ENCODE measurements around the gene KRTAP12-4.
"Not testable (repeated sequence)": the region's sequence is repeated elsewhere in the genome, so short reads cannot be mapped to it uniquely, and the experiment has no call there.

KRTAP12-4 gene

GRCh38 chr21:44666401-44667320 lies 12.2 kb upstream of the KRTAP12-4 start, which contains the start of gene KRTAP12-2:
Gene KRTAP12-2 (minus strand): TSS chr21:44666927. CDS start chr21:44666886, 41 bp downstream.
- no peak for ATAC-seq

GRCh38 chr21:44664691-44665090 lies 10.2 kb upstream of the KRTAP12-4 start:
- no peak for TF ChIP-seq ESRRG (CRISPR knock-in tag; IDR thresholded peaks at IDR 0.05)
- TF ChIP-seq ZNF8 (CRISPR knock-in tag; IDR thresholded peaks at IDR 0.05), result no peak
- TF ChIP-seq POU6F1 (CRISPR knock-in tag; IDR thresholded peaks at IDR 0.05; ENCODE audit: borderline replicate concordance, low read depth), result no peak
- no peak for TF ChIP-seq CSDC2 (CRISPR knock-in tag; IDR thresholded peaks at IDR 0.05)
- TF ChIP-seq ZC3H10 (CRISPR knock-in tag; IDR thresholded peaks at IDR 0.05), result no peak
- TF ChIP-seq PATZ1 (CRISPR knock-in tag; IDR thresholded peaks at IDR 0.05; ENCODE audit: borderline replicate concordance), result no peak
- TF ChIP-seq TCF4 (CRISPR knock-in tag; IDR thresholded peaks at IDR 0.05; ENCODE audit: borderline replicate concordance), result no peak
- TF ChIP-seq ZFP3 (CRISPR knock-in tag; IDR thresholded peaks at IDR 0.05), result no peak
- no peak for TF ChIP-seq TOX (CRISPR knock-in tag; IDR thresholded peaks at IDR 0.05; ENCODE audit: borderline replicate concordance)
- no peak for TF ChIP-seq TSHZ2 (CRISPR knock-in tag; IDR thresholded peaks at IDR 0.05)
- TF ChIP-seq SNAI2 (CRISPR knock-in tag; IDR thresholded peaks at IDR 0.05), result no peak
- TF ChIP-seq GLIS3 (CRISPR knock-in tag; IDR thresholded peaks at IDR 0.05), result no peak
- no peak for ATAC-seq

More at GRCh38 chr21:44666401-44667320, 12.2 kb upstream of the KRTAP12-4 start, which contains the start of gene KRTAP12-2:
- no peak for TF ChIP-seq ISL1 (CRISPR knock-in tag; IDR thresholded peaks at IDR 0.05)
- TF ChIP-seq CREB5 (CRISPR knock-in tag; IDR thresholded peaks at IDR 0.05; ENCODE audit: low read depth), result no peak
- TF ChIP-seq ESRRG (CRISPR knock-in tag; IDR thresholded peaks at IDR 0.05), result no peak
- TF ChIP-seq ZNF565 (CRISPR knock-in tag; conservative IDR thresholded peaks at IDR 0.05; ENCODE audit: low read depth), result no peak
- TF ChIP-seq ZNF8 (CRISPR knock-in tag; IDR thresholded peaks at IDR 0.05), result no peak
- TF ChIP-seq ZNF70 (CRISPR knock-in tag; IDR thresholded peaks at IDR 0.05), result no peak

- ATAC-seq, result not testable (repeated sequence)
Measured at GRCh38 chr21:44661567-44661966, 7.1 kb upstream of the KRTAP12-4 start.

GRCh38 chr21:44658913-44659595 lies 4.6 kb upstream of the KRTAP12-4 start:
- no peak for ATAC-seq
- no peak for TF ChIP-seq CREB5 (CRISPR knock-in tag; IDR thresholded peaks at IDR 0.05; ENCODE audit: low read depth)
